Measurements from ENCODE around the gene NCAPD3. TPM values are rescaled to one million over a fixed set of nuclear protein-coding genes. Genes with fewer than 3 reads are reported as not detected.

NCAPD3 gene
- total and polyA plus RNA-seq, 2 of the 13 experiments (the other 11 are each of a cell fraction or from before 2014, with no cell fraction given), result 20.7 to 25.6 TPM

GRCh38 chr11:134223836-134224709, at the start of gene NCAPD3, which contains the start of gene VPS26B (continued):
- TF ChIP-seq ZNF142 (CRISPR knock-in tag; IDR thresholded peaks at IDR 0.05) (peak; percentile 71; the same call in 1 of the 2 replicates), ZNF274 (CRISPR knock-in tag; IDR thresholded peaks at IDR 0.05) (peak; percentile 44; the same call in 1 of the 2 replicates), JUND (CRISPR knock-in tag; IDR thresholded peaks at IDR 0.05) (peak; percentile 59; the same call in 1 of the 2 replicates), ZNF296 (CRISPR knock-in tag; conservative IDR thresholded peaks at IDR 0.05) (peak; percentile 58; the same call in 1 of the 2 replicates), ZNF253 (CRISPR knock-in tag; IDR thresholded peaks at IDR 0.05; ENCODE audit: borderline replicate concordance) (no peak), ZNF430 (CRISPR knock-in tag; IDR thresholded peaks at IDR 0.05) (peak; percentile 79; the same call in 1 of the 2 replicates), CCDC6 (CRISPR knock-in tag; IDR thresholded peaks at IDR 0.05) (peak; percentile 74; the same call in 1 of the 2 replicates), ELF1 (CRISPR knock-in tag; IDR thresholded peaks at IDR 0.05) (peak; percentile 72), ZNF670 (CRISPR knock-in tag; IDR thresholded peaks at IDR 0.05; ENCODE audit: borderline replicate concordance) (peak; percentile 21; the same call in 1 of the 2 replicates), ZNF816 (CRISPR knock-in tag; IDR thresholded peaks at IDR 0.05; ENCODE audit: borderline replicate concordance) (0 out of 2 replicates have a peak, but pooled peaks have one; percentile 71), CREB3 (CRISPR knock-in tag; IDR thresholded peaks at IDR 0.05) (peak; percentile 40; the same call in 1 of the 2 replicates), ZFX (CRISPR knock-in tag; IDR thresholded peaks at IDR 0.05; ENCODE audit: low read depth) (peak; percentile 95), ZNF530 (CRISPR knock-in tag; IDR thresholded peaks at IDR 0.05; ENCODE audit: low read depth) (no peak), ZFP37 (CRISPR knock-in tag; IDR thresholded peaks at IDR 0.05; ENCODE audit: borderline replicate concordance) (peak; percentile 49; the same call in 1 of the 2 replicates)
- TF ChIP-seq, protein P1, sequence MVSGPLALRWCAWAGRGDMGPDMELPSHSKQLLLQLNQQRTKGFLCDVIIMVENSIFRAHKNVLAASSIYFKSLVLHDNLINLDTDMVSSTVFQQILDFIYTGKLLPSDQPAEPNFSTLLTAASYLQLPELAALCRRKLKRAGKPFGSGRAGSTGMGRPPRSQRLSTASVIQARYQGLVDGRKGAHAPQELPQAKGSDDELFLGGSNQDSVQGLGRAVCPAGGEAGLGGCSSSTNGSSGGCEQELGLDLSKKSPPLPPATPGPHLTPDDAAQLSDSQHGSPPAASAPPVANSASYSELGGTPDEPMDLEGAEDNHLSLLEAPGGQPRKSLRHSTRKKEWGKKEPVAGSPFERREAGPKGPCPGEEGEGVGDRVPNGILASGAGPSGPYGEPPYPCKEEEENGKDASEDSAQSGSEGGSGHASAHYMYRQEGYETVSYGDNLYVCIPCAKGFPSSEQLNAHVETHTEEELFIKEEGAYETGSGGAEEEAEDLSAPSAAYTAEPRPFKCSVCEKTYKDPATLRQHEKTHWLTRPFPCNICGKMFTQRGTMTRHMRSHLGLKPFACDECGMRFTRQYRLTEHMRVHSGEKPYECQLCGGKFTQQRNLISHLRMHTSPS (CRISPR knock-in tag; IDR thresholded peaks at IDR 0.05; ENCODE audit: low read depth), result no peak
- TF ChIP-seq, protein P2, sequence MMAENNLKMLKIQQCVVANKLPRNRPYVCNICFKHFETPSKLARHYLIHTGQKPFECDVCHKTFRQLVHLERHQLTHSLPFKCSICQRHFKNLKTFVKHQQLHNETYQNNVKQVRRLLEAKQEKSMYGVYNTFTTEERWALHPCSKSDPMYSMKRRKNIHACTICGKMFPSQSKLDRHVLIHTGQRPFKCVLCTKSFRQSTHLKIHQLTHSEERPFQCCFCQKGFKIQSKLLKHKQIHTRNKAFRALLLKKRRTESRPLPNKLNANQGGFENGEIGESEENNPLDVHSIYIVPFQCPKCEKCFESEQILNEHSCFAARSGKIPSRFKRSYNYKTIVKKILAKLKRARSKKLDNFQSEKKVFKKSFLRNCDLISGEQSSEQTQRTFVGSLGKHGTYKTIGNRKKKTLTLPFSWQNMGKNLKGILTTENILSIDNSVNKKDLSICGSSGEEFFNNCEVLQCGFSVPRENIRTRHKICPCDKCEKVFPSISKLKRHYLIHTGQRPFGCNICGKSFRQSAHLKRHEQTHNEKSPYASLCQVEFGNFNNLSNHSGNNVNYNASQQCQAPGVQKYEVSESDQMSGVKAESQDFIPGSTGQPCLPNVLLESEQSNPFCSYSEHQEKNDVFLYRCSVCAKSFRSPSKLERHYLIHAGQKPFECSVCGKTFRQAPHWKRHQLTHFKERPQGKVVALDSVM (CRISPR knock-in tag; IDR thresholded peaks at IDR 0.05), result peak; percentile 26
